Stimulated activated CD4-positive, alpha-beta T cell treated with anti-CD3 and anti-CD28 coated beads, Interleukin-15, amount 100 ng/mL, for 24 hours (primary cell): ENCODE measurements around the gene C1orf226.

Source experiments
- DNase-seq: peaks from one replicate; pipeline ENCODE4 v3.0.0-alpha.2; 2020

C1orf226 gene

DNA sequence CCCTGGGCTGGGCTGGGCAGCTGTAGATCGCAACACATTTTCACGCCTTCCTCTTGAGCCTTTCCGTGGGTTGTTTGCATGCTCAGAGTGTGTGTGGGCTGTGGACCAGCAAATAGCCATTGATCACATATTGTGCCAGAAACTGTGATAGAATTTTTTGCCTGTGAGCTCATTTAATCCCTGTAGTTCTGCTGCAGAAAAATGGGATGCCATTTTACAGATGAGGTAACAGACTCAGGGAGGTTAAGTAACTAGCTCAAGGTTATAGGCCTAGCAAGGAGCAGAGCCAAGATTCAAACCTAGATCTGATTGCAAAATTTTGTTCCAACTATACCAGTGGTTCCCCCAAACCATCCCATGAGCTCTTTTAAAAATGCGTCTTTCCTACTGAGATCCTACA lies 15.4 kb upstream of the C1orf226 start:
- no peak for DNase-seq

DNA sequence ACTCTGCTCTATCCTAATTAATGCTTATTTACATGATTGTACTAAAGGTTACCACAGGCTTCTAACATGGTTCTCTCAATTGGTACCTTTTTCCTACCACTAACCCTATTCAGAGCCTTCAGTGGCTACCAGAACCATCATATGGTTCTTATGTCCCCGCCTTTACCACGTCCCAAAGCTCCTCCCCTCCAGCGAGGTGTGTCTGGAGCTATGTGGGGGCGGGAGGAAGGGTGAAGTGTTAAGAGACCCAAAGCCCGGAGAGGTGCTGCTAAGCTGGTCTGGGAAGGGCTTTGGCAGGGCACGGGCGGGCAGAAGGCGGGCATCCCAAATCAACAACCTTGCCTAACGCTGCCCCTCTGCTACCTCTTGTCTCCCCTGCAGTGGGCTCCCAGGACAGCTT lies 14.9 kb upstream of the C1orf226 start:
- DNase-seq: no peak

DNA sequence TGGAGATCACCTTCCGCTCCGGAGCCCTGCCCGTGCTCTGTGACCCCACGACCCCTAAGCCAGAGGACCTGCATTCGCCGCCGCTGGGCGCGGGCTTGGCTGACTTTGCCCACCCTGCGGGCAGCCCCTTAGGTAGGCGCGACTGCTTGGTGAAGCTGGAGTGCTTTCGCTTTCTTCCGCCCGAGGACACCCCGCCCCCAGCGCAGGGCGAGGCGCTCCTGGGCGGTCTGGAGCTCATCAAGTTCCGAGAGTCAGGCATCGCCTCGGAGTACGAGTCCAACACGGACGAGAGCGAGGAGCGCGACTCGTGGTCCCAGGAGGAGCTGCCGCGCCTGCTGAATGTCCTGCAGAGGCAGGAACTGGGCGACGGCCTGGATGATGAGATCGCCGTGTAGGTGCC lies 14.5 kb upstream of the C1orf226 start:
- DNase-seq: no peak

DNA sequence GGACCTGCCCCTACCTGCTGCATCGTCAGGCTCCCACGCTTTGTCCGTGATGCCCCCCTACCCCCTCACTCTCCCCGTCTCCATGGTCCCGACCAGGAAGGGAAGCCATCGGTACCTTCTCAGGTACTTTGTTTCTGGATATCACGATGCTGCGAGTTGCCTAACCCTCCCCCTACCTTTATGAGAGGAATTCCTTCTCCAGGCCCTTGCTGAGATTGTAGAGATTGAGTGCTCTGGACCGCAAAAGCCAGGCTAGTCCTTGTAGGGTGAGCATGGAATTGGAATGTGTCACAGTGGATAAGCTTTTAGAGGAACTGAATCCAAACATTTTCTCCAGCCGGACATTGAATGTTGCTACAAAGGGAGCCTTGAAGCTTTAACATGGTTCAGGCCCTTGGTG lies 13.8 kb upstream of the C1orf226 start:
- DNase-seq: no peak

DNA sequence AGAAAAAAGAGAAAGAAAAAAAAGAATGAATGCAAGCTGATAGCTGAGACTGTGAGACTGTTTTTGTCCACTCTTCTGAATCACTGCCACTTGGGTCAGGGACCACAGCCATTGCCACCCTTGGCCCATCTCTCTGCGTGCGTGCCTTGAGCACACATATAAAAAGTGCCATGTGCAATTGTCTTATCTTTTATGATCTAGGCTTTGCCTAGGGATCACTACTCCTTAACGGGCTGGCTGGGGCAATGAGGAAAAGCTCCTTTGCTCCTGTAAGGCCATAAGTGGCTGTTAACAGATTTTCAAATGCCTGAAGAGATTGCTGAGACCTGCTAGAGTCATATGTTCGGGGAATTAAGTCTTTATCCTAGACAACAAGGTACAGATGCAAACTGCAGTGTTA lies 13.1 kb upstream of the C1orf226 start:
- no peak for DNase-seq

DNA sequence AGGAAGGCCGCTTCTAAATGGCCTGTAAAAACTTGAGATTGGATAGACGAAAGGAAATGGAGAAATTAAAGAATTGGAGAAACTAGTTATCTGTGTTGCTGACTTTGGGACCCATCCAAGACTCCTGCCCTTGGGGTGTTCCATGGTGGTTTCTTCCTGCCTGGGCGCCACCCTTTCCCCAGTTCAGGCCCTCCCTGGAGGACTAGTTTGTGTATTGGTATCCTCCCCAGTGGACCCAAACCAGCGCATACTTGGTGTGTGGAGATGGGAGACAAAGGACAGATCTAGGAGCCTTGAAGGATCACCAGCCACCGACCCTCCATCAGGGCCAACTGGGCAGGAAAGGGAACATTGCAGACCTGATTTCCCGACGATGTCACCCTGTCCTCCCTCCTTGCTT lies 12.0 kb upstream of the C1orf226 start:
- no peak for DNase-seq

DNA sequence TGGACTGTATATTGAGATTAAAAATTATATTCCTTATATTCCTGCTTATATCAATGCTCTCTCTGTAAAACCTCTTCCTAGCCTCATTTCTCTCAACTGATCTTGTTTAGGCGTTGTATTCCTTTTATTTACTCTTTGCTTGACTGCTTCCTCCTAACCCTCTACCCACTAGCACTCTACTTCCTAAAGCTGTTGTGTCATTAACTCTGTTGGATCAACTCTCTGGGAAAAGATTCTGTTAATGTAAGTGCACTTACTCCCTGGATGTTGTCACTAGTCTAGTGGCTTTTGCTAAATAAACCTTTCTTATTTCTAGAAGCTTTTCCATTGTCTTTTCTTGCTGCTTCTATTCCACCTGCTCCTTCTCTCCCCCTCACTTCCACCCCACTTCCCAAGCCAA lies 11.4 kb upstream of the C1orf226 start:
- DNase-seq: no peak

DNA sequence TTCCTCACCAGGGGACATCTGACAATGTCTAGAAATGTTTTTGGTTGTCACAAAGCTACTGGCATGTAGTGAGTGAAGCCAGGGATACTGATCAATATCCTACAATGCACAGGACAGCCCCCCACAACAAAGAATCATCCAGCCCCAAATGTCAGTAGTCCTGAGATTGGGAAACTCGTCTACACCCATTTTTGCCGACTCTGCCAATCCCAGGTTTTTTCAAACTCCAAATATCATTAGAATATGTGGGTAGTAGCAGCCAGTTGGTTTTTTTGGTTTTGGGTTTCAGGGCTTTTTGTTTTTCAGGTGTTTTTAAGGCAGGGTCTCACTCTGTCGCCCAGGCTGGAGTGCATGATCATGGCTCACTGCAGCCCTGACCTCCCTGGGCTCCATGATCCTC lies 10.8 kb upstream of the C1orf226 start:
- no peak for DNase-seq

DNA sequence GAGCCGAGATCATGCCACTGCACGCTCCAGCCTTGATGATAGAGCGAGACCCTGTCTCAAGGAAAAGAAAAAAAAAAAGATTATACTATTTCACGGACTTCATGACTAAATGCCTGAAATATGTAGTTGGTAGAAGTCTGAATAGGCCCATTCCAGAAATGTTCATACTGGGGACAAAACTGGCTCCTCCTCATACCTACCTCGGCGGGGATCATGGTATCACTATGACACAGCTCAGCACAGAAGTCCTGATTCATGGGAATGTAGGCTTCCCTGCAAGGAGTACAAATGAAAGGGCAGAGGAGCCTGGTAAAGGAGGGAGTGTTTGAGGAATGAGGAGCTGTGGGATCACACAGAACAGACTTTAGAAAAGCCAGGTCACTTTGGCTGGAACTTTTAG lies 9.9 kb upstream of the C1orf226 start:
- no peak for DNase-seq

DNA sequence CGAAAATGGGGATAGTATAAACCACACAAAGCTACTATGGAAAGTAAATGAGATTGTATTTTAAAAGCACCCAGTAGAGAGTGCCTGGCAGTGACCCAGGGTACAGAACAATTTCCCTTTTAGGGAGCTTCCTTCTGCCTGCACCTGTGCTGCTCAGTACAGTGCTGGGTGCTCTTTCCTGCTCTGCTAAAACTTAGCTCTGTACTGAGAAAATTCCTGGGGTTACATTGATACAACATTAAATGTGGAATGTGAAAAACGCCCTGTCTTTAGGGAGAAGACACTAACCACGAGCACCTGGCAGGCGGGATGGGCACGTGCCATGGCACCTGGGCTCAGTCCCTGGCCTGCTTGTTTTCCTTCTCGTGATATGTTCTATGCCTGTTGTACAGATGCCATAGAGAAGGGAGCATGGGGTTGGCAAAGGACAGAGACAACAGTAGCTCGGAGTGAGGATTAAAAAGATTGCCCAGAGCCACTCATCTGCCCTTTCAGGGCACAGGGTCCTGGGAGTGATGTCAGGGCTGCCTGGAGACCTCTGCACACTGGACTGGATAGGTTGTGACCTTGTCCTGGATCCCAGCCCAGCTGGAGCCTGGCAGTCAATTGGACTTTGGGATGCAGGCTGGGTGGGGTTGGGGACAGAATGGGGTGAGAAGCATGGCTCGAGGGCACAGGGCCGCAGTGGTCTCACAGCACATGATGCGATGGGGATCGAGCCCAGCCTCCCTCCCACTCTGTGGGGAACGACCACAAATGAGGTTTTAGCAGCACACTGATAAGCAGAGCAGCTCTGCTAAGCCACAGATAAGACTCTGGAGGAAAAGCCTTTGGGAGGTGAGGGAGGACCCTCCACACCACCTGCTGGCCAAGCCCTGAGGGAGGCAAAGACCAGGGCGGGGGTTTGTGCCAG lies 9.1 kb upstream of the C1orf226 start:
- no peak for DNase-seq

DNA sequence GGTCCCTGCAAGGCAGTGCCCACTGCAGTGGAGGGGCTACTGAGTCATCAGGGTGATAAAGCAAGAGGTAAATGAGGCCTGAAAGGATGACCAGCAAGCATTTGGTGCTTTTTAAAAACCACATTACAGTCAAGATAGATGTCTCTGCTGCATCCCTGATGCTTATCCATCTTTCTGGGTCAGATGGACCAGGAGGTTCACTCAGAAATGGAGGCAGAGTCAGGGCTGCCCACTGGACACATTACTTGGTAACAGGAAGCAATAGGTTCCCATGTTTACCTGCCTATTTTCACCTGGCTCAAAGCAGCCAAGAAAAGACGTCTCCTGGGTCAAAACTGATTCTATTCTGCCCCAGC lies 8.5 kb upstream of the C1orf226 start:
- DNase-seq: no peak

DNA sequence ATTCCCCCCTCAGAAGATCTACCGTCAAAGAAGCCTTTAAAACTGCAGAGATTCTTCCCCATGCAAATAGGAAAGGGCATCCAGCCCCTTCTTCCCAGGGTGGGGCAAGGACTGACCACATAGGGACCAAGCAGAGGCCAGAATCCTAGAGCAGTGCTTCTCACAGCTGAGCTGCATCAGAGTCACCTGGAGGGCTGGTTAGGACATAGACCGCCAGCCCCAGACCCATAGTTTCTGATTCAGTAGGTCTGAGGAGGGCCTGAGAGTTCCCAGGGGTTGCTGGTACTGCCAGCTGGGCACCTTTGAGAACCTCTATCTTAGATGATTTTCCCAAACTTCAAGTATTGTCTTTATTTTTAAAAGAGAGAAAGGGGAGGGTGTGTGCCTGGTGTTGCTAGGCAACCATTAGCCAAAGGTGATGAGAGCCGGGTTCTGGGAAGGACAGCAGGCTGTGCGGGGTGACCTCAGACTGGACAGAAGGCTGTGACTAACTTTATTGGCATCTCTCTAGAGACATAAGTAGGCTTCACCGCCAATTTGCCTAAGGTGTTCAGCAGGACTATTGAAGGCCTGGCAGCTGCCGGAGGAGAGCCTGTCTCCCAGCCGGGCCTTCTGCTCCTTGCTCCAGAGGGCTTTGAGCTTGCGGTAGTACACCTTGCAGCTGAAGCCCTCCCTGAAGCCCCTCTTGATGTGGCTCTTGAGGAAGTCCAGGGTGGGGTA lies 7.8 kb upstream of the C1orf226 start:
- DNase-seq: no peak

DNA sequence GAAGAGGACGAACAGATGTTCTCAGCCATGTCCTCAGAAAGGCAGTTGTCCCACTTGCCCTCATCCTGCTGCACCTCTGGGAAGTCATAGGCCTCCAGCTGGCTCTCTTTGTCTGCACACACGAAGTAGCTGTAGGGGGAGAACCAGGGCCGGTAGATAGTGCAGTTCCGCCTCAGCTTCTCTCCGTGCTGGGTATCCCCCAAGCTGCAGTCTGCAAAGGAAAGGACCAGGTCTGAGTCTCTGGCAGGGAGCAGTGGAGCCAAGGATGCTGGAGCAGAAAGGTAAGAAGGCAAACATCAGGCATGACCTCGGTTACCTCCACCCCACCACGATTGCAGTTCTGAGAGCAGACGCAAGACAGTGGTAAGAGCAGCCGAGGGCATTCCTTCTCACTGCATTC lies 7.1 kb upstream of the C1orf226 start:
- no peak for DNase-seq

DNA sequence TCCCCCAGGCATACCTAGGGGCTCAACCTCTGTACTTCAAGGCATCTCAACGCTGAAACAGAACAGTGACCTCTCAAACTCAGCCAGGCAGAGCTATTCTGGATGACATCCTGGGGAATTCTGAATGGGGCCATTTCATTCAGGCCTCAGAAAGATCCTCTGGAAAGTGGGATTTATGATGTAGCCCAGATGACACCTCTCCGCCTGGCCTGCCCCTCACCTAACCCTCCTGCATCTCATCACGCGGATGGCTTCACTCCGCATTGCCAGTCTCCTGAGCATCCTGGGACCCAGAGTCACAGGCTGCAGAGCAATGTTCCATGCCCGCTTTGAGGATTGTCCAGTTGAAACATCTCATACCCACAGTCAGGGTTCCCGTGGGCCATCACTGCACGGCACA lies 6.1 kb upstream of the C1orf226 start:
- no peak for DNase-seq

DNA sequence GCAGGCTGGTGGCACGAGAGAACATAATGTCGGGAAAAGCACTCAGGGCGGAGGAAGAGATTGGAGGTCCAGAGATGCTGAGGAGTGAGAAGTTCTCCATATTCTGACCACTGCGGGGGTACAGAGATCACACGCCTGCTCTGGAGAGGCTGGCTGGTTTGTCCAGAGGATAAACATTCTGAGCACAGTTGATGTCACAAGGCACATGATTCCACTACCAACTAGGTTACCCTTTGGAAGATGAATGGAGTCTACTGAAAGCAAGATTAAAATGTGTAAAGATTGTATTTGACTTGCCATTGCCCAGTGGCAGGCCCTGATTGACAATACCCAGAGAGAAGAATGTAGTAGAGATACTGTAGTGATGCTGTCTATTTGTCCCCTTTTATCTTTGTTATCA lies 4.8 kb upstream of the C1orf226 start, which contains the start of gene SPATA46:
Gene SPATA46, minus strand, starts transcription at position 164 of the 400 bp plus-strand sequence. Its CDS starts 64 bp downstream, at position 100.
- DNase-seq: no peak

DNA sequence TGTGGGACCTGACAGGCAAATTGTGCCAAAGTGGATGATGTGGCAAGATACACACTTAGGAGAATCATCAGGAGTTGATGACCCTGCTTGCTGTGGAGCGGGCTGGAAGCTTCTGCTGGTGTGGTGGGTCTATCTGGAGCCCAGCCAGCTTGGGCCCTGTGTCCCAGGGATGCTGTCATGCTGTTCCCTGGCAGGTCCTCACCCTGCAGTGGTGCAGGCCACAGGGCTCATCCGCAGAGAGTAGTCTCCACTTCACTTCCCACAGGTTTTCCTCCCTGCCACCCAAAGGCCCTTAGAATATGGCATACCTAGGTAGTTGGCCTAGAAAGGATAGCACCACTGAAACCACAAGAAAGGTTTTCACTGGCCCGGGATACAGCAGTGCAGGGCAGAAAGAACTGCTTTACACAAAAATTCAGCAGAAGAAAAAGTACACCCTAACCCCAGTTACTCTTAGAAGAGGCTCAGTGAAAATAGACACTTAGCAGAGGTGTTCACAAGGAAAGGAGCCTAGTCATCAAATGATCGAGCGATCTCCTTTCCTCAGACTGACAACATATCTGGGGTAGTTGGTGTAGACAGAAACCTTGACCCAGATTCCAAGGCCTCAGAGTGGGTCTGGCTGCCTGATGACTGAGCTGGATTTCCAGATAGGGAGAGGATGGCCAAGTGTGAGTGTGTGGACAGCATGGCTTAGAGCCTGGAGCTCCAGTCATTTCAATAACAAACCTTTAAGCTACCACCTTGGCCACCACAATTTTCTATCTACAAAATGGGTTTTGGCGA lies 1.3 kb upstream of the C1orf226 start:
- DNase-seq: no peak

DNA sequence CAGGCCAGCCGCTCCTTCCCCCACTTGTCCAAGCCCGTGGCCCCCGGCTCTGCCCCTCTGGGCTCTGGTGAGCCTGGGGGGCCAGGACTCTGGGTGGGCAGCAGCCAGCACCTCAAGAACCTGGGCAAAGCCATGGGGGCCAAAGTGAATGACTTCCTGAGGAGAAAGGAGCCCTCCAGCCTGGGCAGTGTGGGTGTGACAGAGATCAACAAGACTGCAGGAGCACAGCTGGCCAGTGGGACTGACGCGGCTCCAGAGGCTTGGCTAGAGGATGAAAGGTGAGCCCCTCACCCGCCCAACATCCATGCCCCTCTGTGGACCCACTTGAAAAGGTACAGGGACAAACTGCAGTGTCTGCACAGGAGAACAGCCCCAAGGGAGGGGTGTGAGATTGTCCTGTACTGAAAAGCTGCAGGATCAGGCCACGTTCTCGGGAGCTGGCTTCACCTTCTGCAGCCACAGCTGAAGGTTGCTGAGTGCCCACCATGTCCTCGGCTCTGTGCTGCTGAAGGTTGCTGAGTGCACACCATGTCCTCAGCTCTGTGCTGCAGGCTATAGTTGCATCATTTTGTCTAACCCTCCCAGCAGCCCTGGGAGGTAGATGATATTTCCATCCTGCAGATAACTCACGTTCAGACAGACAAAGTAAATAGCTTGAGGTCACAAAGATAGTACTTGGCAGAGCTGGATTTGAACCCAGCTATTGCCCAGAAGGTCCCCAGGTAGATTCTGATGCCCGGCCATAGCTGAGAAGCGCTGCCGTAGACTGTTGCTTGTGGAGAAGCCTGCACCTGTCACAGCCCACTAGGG lies 618 bp downstream of the C1orf226 start:
- DNase-seq: no peak

DNA sequence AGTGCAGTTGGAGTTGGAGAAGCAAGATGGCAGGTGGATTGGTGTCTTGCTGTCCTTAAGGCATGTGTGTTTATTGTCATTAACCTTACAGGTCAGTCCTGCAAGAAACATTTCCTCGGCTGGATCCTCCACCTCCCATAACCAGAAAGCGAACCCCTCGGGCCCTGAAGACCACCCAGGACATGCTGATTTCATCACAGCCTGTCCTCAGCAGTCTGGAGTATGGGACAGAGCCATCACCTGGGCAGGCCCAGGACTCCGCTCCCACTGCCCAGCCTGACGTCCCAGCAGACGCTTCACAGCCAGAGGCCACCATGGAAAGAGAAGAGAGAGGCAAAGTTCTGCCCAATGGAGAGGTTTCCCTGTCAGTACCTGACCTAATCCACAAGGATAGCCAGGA lies 1.6 kb downstream of the C1orf226 start:
- DNase-seq: no peak

DNA sequence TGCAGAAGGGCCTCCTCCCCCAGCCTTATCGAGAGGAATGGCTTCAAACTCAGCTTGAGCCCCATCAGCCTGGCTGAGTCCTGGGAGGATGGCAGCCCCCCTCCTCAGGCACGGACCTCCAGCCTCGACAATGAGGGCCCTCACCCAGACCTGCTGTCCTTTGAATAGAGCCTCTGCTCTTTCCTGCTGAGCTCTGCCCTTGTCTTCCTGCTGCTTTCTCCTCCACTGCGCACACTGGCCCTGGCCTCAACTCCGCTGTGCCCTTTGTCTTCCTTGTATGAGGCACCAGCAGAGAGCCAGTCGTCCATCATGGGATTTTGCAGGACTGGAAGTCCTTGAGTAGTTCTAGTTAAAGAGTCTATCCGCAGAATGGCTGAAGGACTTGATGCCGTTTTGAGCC lies 2.0 kb downstream of the C1orf226 start:
- DNase-seq: no peak

DNA sequence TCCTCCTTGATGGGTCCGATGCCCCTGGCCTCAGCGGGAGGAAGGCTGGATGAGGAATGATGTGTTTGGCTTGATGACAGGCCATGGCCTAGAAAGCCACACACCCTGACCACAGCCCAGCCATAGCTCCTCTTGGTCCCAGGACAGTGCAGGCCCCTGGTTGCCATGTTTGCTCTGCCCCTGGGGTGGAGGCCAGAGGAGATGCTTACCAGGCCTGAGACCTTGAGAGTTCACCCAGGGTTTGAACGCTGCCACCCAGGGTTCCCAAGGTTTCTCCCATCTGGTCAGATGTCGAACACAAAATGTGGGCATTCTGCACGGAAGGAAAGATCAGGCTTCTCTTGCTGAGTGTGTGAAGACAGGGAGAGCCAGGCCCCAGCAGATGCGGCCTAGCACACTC lies 2.6 kb downstream of the C1orf226 start:
- DNase-seq: no peak

DNA sequence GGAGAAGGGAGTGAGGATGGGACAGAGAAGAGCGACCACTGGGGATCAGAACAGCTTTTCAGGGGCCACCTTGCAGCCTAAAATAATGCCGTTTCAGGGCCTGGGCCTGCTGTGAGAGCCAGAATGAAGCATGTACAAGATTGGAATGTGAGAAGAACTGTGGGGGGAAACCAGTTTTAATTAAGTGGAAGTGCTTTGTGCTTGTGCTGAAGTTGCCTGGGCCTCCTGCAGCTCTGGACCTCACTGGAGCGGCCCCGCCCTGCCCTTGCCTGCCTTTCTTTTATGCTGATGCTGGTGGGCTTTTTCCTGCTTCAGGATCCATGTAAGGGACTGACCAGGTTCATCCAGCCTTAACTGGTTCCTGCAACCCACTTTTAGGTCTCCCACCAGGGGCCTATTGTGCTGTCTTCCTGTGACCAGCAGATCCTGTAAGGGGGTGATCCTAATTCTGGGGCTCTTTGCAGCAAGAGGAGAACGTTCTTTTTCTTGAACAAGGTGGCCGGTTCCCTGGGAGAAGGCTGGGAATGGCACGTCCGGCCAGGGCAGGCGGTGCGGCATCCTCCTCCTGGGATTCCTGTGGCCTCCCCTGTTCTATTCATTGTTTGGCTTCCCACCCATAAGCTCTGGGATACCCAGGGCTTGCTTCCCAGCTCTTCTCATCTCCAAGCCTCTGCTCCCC lies 3.2 kb downstream of the C1orf226 start:
- DNase-seq: no peak

DNA sequence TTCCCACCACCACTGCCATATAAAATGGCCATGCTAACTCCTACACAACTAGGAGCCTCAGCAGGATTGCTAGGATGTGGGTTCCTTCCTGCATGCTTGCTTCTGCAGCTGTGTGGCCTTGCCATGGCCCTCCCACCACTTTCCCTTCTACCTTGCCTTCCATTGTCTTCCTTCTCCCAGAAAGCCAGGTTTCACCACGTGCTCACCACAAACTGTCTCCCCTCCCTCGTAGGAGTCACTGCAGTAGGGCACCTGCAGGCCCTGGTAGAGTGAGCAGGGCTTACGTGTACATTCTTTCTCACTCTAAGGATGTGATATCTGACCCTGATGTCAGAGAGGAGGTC lies 3.7 kb downstream of the C1orf226 start:
- DNase-seq: no peak
